ENCODE results near the gene ITIH3. TPM values are rescaled to one million over a fixed set of nuclear protein-coding genes. Genes with fewer than 3 reads are reported as not detected.

The ITIH3 gene
- total RNA-seq, 1 experiment from 2014 or later = not detected

GRCh38 chr3:52841981-52842340, 47.4 kb downstream of the ITIH3 start:
- no peak for DNase-seq (ENCODE audit: unreplicated experiment)
- no peaks in the 10 kb centered on the region for H3K9me3 Mint-ChIP-seq (ENCODE audit: unreplicated experiment)
- ChIA-PET CTCF (interaction anchor here (0.9 kb wide), 1 partner anchor 231 kb away, joined by 3 read pairs; no protein-coding TSS in a partner anchor), POLR2A (no interaction called here)
- BruUV-seq (replicated peaks) = no TSS peak
- no peaks in the 10 kb centered on the region for H3K27me3 Mint-ChIP-seq (ENCODE audit: insufficient read depth, unreplicated experiment)
- no peak overlapping the region for H3K4me3 Mint-ChIP-seq (ENCODE audit: unreplicated experiment)
- no peaks in the 10 kb centered on the region for H3K4me1 Mint-ChIP-seq (ENCODE audit: insufficient read depth, unreplicated experiment)
- no peak for TF ChIP-seq CTCF (IDR thresholded peaks at IDR 0.05; ENCODE audit: unreplicated experiment)
- H3K27ac Mint-ChIP-seq (ENCODE audit: low read depth, unreplicated experiment) = no peak overlapping the region
- intact Hi-C loops (cut with micrococcal nuclease) = no loop called here
- no peaks in the 10 kb centered on the region for H3K36me3 Mint-ChIP-seq (ENCODE audit: insufficient read depth, unreplicated experiment)

GRCh38 chr3:52842424-52842823, 47.8 kb downstream of the ITIH3 start:
- intact Hi-C loops (cut with micrococcal nuclease) = no loop called here
- no peaks in the 10 kb centered on the region for H3K9me3 Mint-ChIP-seq (ENCODE audit: unreplicated experiment)
- CTCF ChIA-PET = interaction anchor here (0.8 to 1.5 kb wide), 3 partner anchors 8 to 43 kb away, joined by 3 to 7 read pairs (median 5); no protein-coding TSS in a partner anchor
- POLR2A ChIA-PET = no interaction called here
- H3K4me1 Mint-ChIP-seq (ENCODE audit: insufficient read depth, unreplicated experiment) = no peaks in the 10 kb centered on the region
- no peak overlapping the region for H3K4me3 Mint-ChIP-seq (ENCODE audit: unreplicated experiment)
- no peaks in the 10 kb centered on the region for H3K36me3 Mint-ChIP-seq (ENCODE audit: insufficient read depth, unreplicated experiment)
- H3K27me3 Mint-ChIP-seq (ENCODE audit: insufficient read depth, unreplicated experiment) = no peaks in the 10 kb centered on the region
- TF ChIP-seq CTCF (IDR thresholded peaks at IDR 0.05; ENCODE audit: unreplicated experiment) = no peak
- no peak overlapping the region for H3K27ac Mint-ChIP-seq (ENCODE audit: low read depth, unreplicated experiment)
- BruUV-seq (replicated peaks) = no TSS peak
- DNase-seq (ENCODE audit: unreplicated experiment) = no peak

- no peak for DNase-seq (ENCODE audit: unreplicated experiment)
- POLR2A ChIA-PET = no interaction called here
- CTCF ChIA-PET = interaction anchor here (0.5 to 1.5 kb wide), 5 partner anchors 8 to 352 kb away, joined by 3 to 7 read pairs (median 3); no protein-coding TSS in a partner anchor
- no peak overlapping the region for H3K4me3 Mint-ChIP-seq (ENCODE audit: unreplicated experiment)
- H3K4me1 Mint-ChIP-seq (ENCODE audit: insufficient read depth, unreplicated experiment) = no peaks in the 10 kb centered on the region
- intact Hi-C loops (cut with micrococcal nuclease) = no loop called here
- H3K36me3 Mint-ChIP-seq (ENCODE audit: insufficient read depth, unreplicated experiment) = no peaks in the 10 kb centered on the region
- no TSS peak for BruUV-seq (replicated peaks)
- H3K27ac Mint-ChIP-seq (ENCODE audit: low read depth, unreplicated experiment) = no peak overlapping the region
- no peaks in the 10 kb centered on the region for H3K27me3 Mint-ChIP-seq (ENCODE audit: insufficient read depth, unreplicated experiment)
- H3K9me3 Mint-ChIP-seq (ENCODE audit: unreplicated experiment) = no peaks in the 10 kb centered on the region
- no peak for TF ChIP-seq CTCF (IDR thresholded peaks at IDR 0.05; ENCODE audit: unreplicated experiment)
These were observed 48.7 kb downstream of the ITIH3 start for GRCh38 chr3:52843108-52843865.

GRCh38 chr3:52843881-52844280, 49.3 kb downstream of the ITIH3 start:
- H3K27me3 Mint-ChIP-seq (ENCODE audit: insufficient read depth, unreplicated experiment) = no peaks in the 10 kb centered on the region
- no TSS peak for BruUV-seq (replicated peaks)
- H3K36me3 Mint-ChIP-seq (ENCODE audit: insufficient read depth, unreplicated experiment) = no peaks in the 10 kb centered on the region
- ChIA-PET CTCF (interaction anchor here (0.9 to 1.3 kb wide), 2 partner anchors 9 to 351 kb away, joined by 3 read pairs; no protein-coding TSS in a partner anchor), POLR2A (no interaction called here)
- intact Hi-C loops (cut with micrococcal nuclease) = no loop called here
- DNase-seq (ENCODE audit: unreplicated experiment) = no peak
- no peak overlapping the region for H3K4me3 Mint-ChIP-seq (ENCODE audit: unreplicated experiment)
- TF ChIP-seq CTCF (IDR thresholded peaks at IDR 0.05; ENCODE audit: unreplicated experiment) = no peak
- H3K9me3 Mint-ChIP-seq (ENCODE audit: unreplicated experiment) = no peaks in the 10 kb centered on the region
- H3K27ac Mint-ChIP-seq (ENCODE audit: low read depth, unreplicated experiment) = no peak overlapping the region
- no peaks in the 10 kb centered on the region for H3K4me1 Mint-ChIP-seq (ENCODE audit: insufficient read depth, unreplicated experiment)

Measured in MCF 10A (cell line).